Spinal cord (tissue), 10 donors: Measurements from ENCODE around the gene TNFRSF9. TPM values are rescaled to one million over a fixed set of nuclear protein-coding genes. Genes with fewer than 3 reads are reported as not detected.

ENCODE experiments used
- DNase-seq, 6 donors: peaks; one replicate each; pipeline versions ENCODE4 v3.0.0 to v3.0.0-alpha.2; 2013 to 2015; ENCODE audit warnings: low spot score in 6 of 6, low read depth in 4 of 6
- H3K27ac ChIP-seq: one replicate; pipeline ENCODE4 v1.5.1; 2013; ENCODE audit warnings: low read depth, low read length, control low read depth
- H3K27me3 ChIP-seq: one replicate; pipeline ENCODE4 v1.6.1; 2013; ENCODE audit warnings: low read length; ENCODE audit not compliant: control insufficient read depth, insufficient read depth
- H3K36me3 ChIP-seq: one replicate; pipeline ENCODE4 v1.6.1; 2013; ENCODE audit warnings: low read length; ENCODE audit not compliant: control insufficient read depth, insufficient read depth
- H3K4me1 ChIP-seq: one replicate; pipeline ENCODE4 v1.6.1; 2013; ENCODE audit warnings: low read length; ENCODE audit not compliant: control insufficient read depth, insufficient read depth
- H3K4me3 ChIP-seq: one replicate; pipeline ENCODE4 v1.5.1; 2013; ENCODE audit warnings: low read depth, low read length, control low read depth
- H3K9me3 ChIP-seq: one replicate; pipeline ENCODE4 v1.6.1; 2013; ENCODE audit warnings: low read length; ENCODE audit not compliant: control insufficient read depth, insufficient read depth
- WGBS: methylation state at CpG from one replicate; pipeline ENCODE4 v1.1.5; 2013; ENCODE audit warnings: missing lambda C conversion rate; ENCODE audit not compliant: insufficient coverage; 5-methylcytosine and 5-hydroxymethylcytosine counted together
- polyA plus RNA-seq, 2 donors: library from polyadenylated mRNA; unstranded; fragments of 120-200 nt; gene quantifications; one replicate each; pipeline ENCODE4 v1.2.1, GENCODE V29; 2013; ENCODE audit not compliant: insufficient read length in 2 of 2
- total RNA-seq, 2 donors: library from RNA; depleted of rRNA in 1 of 2; stranded (reverse); fragments of 120-200 nt in 1 of 2; fragments of >200 nt in 1 of 2; gene quantifications; one replicate each; pipeline versions ENCODE4 v1.2.3 to v1.2.4, GENCODE V29; 2013 to 2014
- donor health status: healthy.

The TNFRSF9 gene
- total and polyA plus RNA-seq, 4 donors = 0.10 to 0.29 (median 0.11) TPM; not detected in 1

DNA sequence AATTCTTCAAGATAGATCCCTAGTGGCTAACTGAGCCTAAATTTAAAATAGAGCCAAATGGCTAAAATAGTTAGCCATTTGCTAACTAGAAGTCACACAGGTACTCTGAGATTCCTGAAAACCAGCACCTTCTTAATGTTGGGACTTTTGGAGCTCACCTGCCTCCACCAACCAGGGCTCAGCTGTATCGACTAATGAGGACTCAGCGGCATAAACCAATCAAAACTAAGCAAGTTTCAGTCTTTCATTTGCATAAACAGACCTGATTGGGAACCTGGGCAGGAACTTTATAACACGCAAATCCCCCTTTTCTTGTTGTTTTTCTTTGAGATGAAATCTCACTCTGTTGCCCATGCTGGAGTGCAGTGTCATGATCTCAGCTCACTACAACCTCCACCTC, 28.5 kb downstream of the TNFRSF9 start:
- Histone ChIP-seq H3K9me3 (no peaks in the 10 kb centered on the region), H3K4me3 (no peak overlapping the region)
- 79% methylated on average over 3 of the region's 3 CpGs for WGBS

DNA sequence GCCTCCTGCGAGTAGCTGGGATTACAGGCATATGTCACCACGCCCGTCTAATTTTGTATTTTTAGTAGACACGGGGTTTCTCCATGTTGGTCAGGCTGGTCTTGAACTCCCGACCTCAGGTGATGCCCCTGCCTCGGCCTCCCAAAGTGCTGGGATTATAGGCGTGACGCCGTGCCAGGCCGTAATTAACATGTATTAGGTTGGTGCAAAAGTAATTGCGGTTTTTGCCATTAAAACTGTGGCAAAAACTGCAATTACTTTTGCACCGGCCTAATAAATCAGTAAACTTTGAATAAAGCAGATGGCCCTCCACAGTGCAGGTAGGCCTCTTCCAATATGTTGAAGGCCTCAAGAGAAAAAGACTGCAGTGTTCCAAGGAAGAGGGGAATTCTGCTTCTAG, 35.4 kb downstream of the TNFRSF9 start:
- Histone ChIP-seq H3K9me3 (no peaks in the 10 kb centered on the region), H3K27ac (no peak overlapping the region), H3K27me3 (no peaks in the 10 kb centered on the region), H3K4me1 (peaks cover 3% of the 10 kb centered on the region), H3K4me3 (no peak overlapping the region), H3K36me3 (no peaks in the 10 kb centered on the region)
- DNase-seq = no peak
- WGBS = 89% methylated on average over 9 of the region's 12 CpGs

More for the DNA sequence above, 28.5 kb downstream of the TNFRSF9 start:
- Histone ChIP-seq H3K4me1 (no peaks in the 10 kb centered on the region), H3K27me3 (no peaks in the 10 kb centered on the region), H3K36me3 (no peaks in the 10 kb centered on the region), H3K27ac (no peak overlapping the region)
- DNase-seq = no peak

DNA sequence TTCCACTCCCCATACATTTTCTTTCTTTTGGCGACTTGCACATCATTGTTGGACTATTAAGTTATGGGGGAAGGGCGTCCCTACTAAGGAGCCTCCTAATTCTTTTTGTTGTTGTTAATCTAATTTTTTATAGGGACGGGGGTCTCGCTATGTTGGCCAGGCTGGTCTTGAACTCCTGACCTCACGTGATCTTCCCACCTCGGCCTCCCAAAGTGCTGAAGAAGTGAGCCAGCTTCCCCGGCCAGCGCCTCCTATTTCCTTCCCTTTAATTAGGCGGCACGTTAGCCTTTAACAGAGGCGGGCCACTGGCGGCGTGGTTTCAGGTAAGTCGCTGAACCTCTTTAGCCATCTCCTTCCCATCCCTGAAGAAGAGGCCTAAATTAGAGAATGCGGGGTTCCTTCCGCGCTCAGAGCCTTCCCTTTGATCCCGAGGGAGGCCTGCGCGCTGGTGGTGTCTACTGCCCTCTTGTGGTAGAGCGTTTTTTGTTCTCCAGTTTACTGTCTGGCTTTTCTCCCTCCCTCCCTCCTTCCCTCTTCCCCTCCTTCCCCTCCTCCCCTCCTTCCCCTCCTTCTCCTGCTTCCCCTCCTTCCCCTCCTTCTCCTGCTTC, 38.1 kb downstream of the TNFRSF9 start:
- H3K27me3 ChIP-seq = no peaks in the 10 kb centered on the region
- no peaks in the 10 kb centered on the region for H3K36me3 ChIP-seq
- peak; percentile 17 to 92 (median 60) for DNase-seq
- no peak overlapping the region for H3K4me3 ChIP-seq
- peaks cover 3% of the 10 kb centered on the region for H3K4me1 ChIP-seq
- H3K9me3 ChIP-seq = no peaks in the 10 kb centered on the region
- H3K27ac ChIP-seq = no peak overlapping the region
- 37% methylated on average over 13 of the region's 21 CpGs for WGBS

DNA sequence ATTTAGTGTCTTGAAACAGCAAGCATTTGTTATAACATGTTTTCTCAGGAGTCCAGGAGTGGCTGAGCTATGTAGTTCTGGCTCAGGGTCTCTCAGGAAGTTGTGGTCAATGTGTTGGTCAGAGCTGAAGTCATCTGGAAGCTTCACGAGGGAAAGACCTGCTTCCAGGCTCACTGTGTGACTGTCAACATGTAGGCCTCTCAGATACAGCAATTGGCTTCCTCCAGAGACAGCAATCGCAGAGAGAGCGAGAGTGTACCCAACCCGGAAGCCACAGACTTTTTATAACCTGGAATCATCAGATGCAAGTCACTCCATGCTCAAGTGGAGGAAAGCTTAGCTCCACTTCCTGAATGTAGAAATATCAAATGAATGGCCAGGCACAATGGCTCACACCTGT, 40.9 kb downstream of the TNFRSF9 start:
- H3K4me1 ChIP-seq = peaks cover 3% of the 10 kb centered on the region
- DNase-seq = no peak
- no peak overlapping the region for H3K27ac ChIP-seq
- WGBS = 85% methylated on average over 4 of the region's 4 CpGs
- H3K4me3 ChIP-seq = no peak overlapping the region
- no peaks in the 10 kb centered on the region for H3K9me3 ChIP-seq
- H3K27me3 ChIP-seq = no peaks in the 10 kb centered on the region
- H3K36me3 ChIP-seq = no peaks in the 10 kb centered on the region

DNA sequence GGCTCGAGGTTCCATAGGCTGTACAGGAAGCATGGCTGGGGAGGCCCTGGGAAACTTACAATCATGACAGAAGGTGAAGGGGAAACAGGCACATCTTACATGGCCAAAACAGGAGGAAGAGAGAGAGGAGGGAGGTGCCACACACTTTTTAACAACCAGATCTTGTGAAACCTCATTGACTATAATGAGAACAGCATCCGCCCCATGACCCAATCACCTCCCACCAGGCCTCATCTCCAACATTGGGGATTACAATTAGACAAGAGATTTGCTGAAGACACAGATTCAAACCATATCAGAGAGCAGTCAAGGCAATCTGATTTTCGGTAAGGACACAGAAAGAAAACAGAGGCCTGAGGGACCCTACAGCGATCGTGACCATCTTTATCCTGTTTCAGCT, 41.7 kb downstream of the TNFRSF9 start:
- Histone ChIP-seq H3K4me3 (no peak overlapping the region), H3K4me1 (peaks cover 3% of the 10 kb centered on the region), H3K9me3 (no peaks in the 10 kb centered on the region), H3K27ac (no peak overlapping the region), H3K27me3 (no peaks in the 10 kb centered on the region), H3K36me3 (no peaks in the 10 kb centered on the region)
- WGBS = 100% methylated on average over 1 of the region's 5 CpGs
- DNase-seq = no peak

DNA sequence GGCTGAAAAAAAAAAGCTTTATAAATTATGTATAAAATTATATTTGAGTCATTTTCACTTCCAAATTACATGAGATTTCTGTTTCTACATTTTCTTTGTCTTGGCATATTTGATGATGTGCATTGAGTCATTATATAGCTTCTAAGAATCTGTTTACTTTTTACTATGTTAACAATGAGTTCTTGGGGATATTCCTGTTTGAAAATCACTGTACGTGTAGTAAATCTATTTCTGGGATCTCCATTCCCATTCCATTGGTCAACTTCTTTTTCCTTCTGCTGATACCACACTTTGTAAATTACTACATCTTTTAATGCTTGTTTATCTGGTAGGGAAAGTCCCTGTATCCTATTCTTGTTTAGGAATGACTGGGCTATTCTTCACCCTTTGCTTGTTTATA, 43.6 kb downstream of the TNFRSF9 start:
- Histone ChIP-seq H3K4me3 (no peak overlapping the region), H3K4me1 (no peaks in the 10 kb centered on the region), H3K27ac (no peak overlapping the region), H3K9me3 (no peaks in the 10 kb centered on the region), H3K36me3 (no peaks in the 10 kb centered on the region), H3K27me3 (no peaks in the 10 kb centered on the region)
- no peak for DNase-seq
- WGBS = no CpG with 5 or more reads among the region's 1 CpG

DNA sequence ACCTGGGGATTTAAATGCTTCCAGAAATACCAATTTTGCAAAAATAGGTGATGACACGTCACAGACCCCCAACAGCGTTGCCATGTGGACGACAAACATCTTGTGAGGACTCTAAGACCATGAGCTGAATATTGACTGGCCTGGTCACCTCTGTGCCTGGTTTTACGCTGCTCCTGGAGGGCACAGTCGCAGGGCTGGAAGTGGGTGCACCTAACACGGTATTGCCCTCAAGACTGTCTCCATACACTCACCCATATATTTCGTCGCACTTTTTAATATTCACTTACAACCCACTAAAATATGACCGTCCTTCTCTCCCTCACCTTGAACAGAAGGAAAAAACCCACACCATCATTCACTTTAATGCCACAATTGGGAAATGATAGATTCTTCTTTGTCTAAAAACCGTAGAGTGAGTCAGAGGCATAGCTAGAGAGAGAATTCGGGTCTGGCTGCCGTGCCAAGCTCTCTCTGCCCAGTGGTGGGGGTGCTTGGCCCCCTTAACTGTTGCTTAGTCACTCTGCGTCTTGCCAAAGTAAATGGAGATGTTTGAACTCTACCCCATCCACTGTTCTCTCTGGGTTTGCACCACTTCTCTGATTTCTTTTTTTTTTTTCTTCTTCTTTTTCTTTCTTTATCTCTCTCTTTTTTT, 47.0 kb downstream of the TNFRSF9 start:
- Histone ChIP-seq H3K36me3 (no peaks in the 10 kb centered on the region), H3K4me3 (no peak overlapping the region), H3K27me3 (no peaks in the 10 kb centered on the region), H3K4me1 (no peaks in the 10 kb centered on the region), H3K9me3 (no peaks in the 10 kb centered on the region), H3K27ac (no peak overlapping the region)
- peak in 1 of 6 donors; percentile 20 for DNase-seq
- WGBS = 87% methylated on average over 8 of the region's 13 CpGs

DNA sequence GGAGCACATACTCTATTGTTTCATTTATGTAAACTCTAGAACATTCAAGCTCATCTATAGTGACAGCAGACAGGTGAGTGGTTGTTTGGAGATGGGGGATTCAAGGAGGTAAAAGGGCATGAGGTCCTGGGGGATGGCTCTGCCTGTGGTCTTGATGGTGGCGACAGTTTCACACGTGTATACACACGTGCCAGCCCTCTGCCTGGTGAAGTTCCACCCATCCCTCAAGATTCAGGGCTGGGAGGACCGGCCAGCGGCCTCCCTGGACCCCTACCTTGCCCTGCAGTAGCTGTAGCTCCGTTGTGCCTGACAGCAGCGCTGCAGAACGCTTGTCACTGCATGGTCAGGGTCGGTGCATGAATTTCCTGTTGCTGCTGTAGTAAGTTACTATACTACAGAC, 48.8 kb downstream of the TNFRSF9 start:
- no peak overlapping the region for H3K4me3 ChIP-seq
- H3K36me3 ChIP-seq = no peaks in the 10 kb centered on the region
- H3K27ac ChIP-seq = no peak overlapping the region
- WGBS = 84% methylated on average over 9 of the region's 9 CpGs
- H3K4me1 ChIP-seq = no peaks in the 10 kb centered on the region
- H3K27me3 ChIP-seq = no peaks in the 10 kb centered on the region
- DNase-seq = no peak
- no peaks in the 10 kb centered on the region for H3K9me3 ChIP-seq

DNA sequence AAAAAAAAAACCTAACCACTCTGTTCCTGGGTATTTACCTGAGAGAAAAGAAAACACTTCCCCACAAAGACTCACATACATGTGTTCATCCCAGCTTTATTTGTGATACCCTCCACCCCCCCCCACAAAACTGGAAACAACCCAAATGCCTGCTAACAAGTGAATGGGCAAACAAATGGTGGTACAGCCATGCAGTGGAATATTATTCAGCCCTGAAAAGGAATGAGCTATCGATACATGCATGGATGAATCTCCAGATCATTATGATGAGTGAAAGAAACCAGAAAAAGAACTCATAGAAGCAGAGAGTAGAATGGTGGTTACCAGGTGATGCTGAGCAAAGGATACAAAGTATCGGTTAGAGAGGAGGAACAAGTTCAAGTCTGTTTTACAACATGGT, 49.8 kb downstream of the TNFRSF9 start:
- no peak overlapping the region for H3K27ac ChIP-seq
- H3K27me3 ChIP-seq = no peaks in the 10 kb centered on the region
- no peaks in the 10 kb centered on the region for H3K36me3 ChIP-seq
- no peak for DNase-seq
- H3K4me1 ChIP-seq = peaks cover 7% of the 10 kb centered on the region
- no peak overlapping the region for H3K4me3 ChIP-seq
- 95% methylated on average over 1 of the region's 2 CpGs for WGBS
- no peaks in the 10 kb centered on the region for H3K9me3 ChIP-seq
